ENCODE results near the gene NAB2.

The NAB2 gene

DNA sequence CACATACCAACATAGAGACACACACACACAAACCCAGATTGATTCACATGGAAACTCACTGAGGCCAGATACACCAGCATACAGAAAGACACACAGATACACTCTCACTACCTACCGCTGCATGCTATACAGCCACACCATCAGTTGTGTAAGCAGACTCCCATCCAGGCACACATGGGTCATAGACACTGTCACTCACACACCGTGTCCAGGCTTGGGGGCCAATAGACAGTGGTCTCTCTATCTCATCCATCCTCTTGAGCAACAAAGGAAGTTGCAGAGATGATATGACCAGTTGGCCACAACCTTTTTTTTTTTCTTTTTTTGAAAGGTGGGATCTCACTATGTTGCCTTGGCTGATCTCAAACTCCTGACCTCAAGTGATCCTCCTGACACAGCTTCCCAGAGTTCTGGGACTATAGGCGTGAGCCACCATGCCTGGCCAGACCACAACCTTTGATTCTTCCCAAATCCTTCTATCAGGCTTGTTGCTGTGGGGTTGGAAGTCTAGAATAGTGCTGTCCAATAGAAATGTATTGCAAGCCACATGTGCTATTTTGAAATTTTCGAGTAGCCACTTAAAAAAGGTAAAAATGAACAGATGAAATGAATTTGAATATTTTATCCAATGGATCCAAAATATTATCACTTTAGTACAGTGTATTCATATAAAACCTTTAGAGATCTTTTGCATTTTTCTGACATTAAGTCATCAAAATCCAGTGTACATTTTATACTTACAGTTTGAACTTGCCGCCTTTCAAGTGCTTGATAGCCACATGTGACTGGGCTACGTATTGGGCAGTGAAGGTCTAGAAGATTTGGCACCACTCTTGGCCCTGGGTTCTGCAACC is 51.1 kb downstream of the NAB2 start:
- H3K79me2 ChIP-seq (ENCODE audit: insufficient read depth, low read depth) = no peaks in the 10 kb centered on the region
- no peaks in the 10 kb centered on the region for H3K4me1 ChIP-seq (ENCODE audit: low read depth, poor library complexity, severe bottlenecking)
- TF ChIP-seq CTCF (conservative IDR thresholded peaks at IDR 0.05; ENCODE audit: low read depth, low read length) = no peak
- H3K4me3 ChIP-seq (IDR thresholded peaks at IDR 0.05; ENCODE audit: insufficient read depth, low read depth, low read length) = no peak overlapping the region
- H3K27ac ChIP-seq = no peak overlapping the region
- no peak overlapping the region for H2AFZ ChIP-seq (ENCODE audit: low read depth)
- H3K27me3 ChIP-seq (ENCODE audit: insufficient read depth, low read depth) = no peaks in the 10 kb centered on the region
- H3K9ac ChIP-seq = no peak overlapping the region
- no peak overlapping the region for H3K4me2 ChIP-seq
- no peaks in the 10 kb centered on the region for H4K20me1 ChIP-seq (ENCODE audit: insufficient read depth)
- H3K36me3 ChIP-seq (ENCODE audit: insufficient read depth) = no peaks in the 10 kb centered on the region

DNA sequence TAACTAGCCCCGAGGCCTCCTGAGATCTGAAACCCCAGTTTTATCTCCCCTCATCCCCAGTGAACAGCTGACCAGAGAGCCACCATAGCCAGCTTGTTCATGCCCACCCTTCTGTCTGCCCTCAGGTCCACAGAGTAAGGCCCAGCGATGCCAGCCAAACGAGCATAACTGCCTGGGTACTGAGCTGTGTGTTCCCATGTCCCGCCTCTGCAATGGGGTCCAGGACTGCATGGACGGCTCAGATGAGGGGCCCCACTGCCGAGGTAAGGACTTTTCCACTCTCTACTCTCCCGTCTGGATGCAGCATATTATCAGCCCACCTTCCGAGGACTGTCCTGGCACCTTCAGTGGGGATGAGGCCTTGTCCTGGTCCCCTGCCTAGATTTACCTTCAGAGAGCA is 52.3 kb downstream of the NAB2 start:
- H3K4me2 ChIP-seq = no peak overlapping the region
- no peak for TF ChIP-seq CTCF (conservative IDR thresholded peaks at IDR 0.05; ENCODE audit: low read depth, low read length)
- no peaks in the 10 kb centered on the region for H3K27me3 ChIP-seq (ENCODE audit: insufficient read depth, low read depth)
- no peaks in the 10 kb centered on the region for H3K79me2 ChIP-seq (ENCODE audit: insufficient read depth, low read depth)
- no peaks in the 10 kb centered on the region for H3K4me1 ChIP-seq (ENCODE audit: low read depth, poor library complexity, severe bottlenecking)
- no peak overlapping the region for H3K9ac ChIP-seq
- no peak overlapping the region for H3K4me3 ChIP-seq (IDR thresholded peaks at IDR 0.05; ENCODE audit: insufficient read depth, low read depth, low read length)
- no peak overlapping the region for H2AFZ ChIP-seq (ENCODE audit: low read depth)
- no peaks in the 10 kb centered on the region for H4K20me1 ChIP-seq (ENCODE audit: insufficient read depth)
- H3K27ac ChIP-seq = no peak overlapping the region
- no peaks in the 10 kb centered on the region for H3K36me3 ChIP-seq (ENCODE audit: insufficient read depth)

GRCh38 chr12:57142121-57142520 is 53.2 kb downstream of the NAB2 start:
- no peak overlapping the region for H3K4me3 ChIP-seq (IDR thresholded peaks at IDR 0.05; ENCODE audit: insufficient read depth, low read depth, low read length)
- no peak overlapping the region for H2AFZ ChIP-seq (ENCODE audit: low read depth)
- no peaks in the 10 kb centered on the region for H3K4me1 ChIP-seq (ENCODE audit: low read depth, poor library complexity, severe bottlenecking)
- H3K79me2 ChIP-seq (ENCODE audit: insufficient read depth, low read depth) = no peaks in the 10 kb centered on the region
- H3K27me3 ChIP-seq (ENCODE audit: insufficient read depth, low read depth) = no peaks in the 10 kb centered on the region
- H4K20me1 ChIP-seq (ENCODE audit: insufficient read depth) = no peaks in the 10 kb centered on the region
- H3K27ac ChIP-seq = no peak overlapping the region
- no peaks in the 10 kb centered on the region for H3K36me3 ChIP-seq (ENCODE audit: insufficient read depth)
- H3K4me2 ChIP-seq = no peak overlapping the region
- TF ChIP-seq CTCF (conservative IDR thresholded peaks at IDR 0.05; ENCODE audit: low read depth, low read length) = no peak
- H3K9ac ChIP-seq = no peak overlapping the region

DNA sequence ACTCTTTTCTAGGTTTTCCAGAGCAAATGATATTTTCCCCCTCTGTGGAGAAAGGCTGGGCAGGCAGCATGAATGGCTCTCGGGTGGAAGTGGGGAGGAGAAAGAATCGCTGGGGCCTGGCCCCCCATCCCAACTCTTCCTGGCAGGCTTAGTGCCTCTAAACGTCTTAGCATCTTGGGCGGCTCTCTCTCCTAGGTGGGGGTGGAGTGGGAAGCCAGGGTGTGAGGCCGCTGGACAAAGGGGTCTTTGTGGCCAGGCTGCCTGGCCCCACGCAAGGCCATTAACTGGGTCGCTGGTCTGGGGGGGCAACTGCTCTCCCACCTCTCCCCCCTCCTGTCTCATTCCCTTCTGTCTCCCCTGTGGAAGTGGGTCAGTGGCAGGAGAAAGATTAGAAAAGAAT is 53.8 kb downstream of the NAB2 start:
- Histone ChIP-seq H3K9ac (no peak overlapping the region), H2AFZ (ENCODE audit: low read depth) (no peak overlapping the region), H3K4me1 (ENCODE audit: low read depth, poor library complexity, severe bottlenecking) (no peaks in the 10 kb centered on the region), H3K36me3 (ENCODE audit: insufficient read depth) (no peaks in the 10 kb centered on the region), H3K27ac (no peak overlapping the region), H3K4me2 (no peak overlapping the region), H3K4me3 (IDR thresholded peaks at IDR 0.05; ENCODE audit: insufficient read depth, low read depth, low read length) (no peak overlapping the region), H3K79me2 (ENCODE audit: insufficient read depth, low read depth) (no peaks in the 10 kb centered on the region), H4K20me1 (ENCODE audit: insufficient read depth) (no peaks in the 10 kb centered on the region), H3K27me3 (ENCODE audit: insufficient read depth, low read depth) (no peaks in the 10 kb centered on the region)
- TF ChIP-seq CTCF (conservative IDR thresholded peaks at IDR 0.05; ENCODE audit: low read depth, low read length) = no peak
